NCI-H2107 treated with DMSO at 0.1 percent for 48 hours (cell line): ENCODE measurements around the gene CCDC146.
A peak's percentile ranks its signal among the peaks of the same experiment; 100 is the strongest.
"Not testable (repeated sequence)": the region's sequence is repeated elsewhere in the genome, so short reads cannot be mapped to it uniquely, and the experiment has no call there.

Source experiments
- DNase-seq: peaks from one replicate; lab custom pipeline; 2025; ENCODE audit not compliant: unreplicated experiment; lab: John Stamatoyannopoulos, UW

Gene CCDC146

DNA sequence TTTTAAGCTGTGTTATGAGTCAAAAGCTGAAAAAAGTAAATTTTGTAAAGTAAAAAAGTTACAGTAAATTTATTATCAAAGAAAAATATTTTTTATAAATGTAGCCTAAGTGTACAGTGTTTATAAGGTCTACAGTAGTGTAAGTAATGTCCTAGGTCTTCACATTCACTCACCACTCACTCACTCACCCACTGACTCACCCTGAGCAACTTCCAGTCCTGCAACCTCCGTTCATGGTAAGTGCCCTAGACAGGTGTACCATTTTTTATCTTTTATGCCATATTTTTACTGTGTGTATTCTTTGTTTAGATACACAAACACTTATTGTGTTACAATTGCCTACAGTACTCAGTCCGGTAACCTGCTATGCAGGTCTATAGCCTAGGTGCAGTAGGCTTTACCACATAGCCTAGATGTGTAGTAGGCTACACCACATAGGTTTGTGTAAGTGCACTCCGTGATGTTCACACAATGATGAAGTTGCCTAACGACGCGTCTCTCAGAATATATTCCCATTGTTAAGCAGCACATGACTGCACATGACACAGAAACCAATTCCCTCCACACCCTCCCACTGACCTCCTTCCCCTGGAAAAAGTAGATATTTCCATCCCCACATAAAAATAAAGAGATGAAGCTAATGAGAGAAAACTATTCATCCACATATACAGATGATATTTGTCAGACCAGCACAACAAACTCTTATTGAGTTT lies 122.0 kb downstream of the CCDC146 start:
- no peak for DNase-seq

DNA sequence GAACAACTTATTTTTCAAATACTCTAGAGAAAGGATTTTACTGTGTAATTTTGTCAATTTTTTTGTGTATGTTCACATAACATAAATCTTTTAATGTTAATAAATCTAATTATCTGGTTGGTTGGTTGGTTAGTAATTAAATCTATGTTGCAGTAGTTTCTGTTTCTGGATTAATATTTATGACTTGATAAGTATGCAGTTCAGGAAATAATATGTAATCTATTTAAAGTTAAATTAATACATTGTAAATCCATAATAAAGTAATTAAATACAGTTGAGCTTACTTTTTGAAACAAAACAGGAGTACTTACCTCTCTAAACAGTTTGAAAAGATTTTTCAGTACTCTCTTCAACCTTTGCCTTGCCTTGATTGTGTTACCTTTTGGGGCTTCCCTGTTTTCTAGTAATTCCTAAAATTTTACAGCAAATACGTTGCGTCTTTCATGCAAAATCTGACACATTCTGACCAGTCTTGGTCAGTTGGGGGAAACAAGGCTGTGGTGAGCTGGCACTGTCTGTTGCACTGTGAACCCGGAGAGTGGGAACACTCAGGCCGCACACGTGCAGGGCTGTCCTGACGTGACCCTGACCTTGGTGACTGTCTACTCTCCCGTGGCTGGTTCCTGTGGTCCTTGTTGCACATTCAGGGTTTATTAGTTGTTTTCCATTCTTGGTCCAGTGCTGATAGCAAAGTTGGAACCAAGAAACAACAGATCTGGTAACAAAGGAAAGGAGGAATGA lies 122.8 kb downstream of the CCDC146 start:
- DNase-seq: no peak

DNA sequence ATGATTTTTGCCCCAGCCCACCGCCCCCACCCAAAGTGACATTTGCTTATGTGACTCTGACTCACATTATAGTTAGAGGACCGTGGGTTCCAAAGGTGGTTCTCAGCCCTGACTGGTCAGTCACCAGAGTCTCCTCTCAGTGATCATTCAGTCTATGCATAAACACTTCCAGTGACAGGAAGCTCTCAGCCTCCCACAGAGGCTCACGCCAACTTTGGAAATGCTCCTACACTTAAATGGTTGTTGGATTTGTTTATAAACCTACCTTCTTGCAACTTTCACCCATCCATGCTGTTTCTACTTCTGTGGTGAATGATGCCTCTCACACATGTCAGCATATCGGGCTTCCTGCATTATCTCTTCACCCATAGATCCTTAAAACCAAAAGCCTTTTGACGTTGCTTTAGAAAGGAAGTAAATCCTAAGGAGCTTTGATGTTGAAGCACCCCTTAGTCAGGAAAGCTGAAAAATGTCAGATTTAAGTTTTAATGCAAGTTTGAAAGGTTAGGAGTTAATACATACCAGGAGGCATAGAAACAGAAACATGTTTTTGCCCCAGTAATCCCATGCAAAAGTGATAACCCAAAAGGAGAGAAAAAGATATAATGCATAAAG lies 123.7 kb downstream of the CCDC146 start:
- no peak for DNase-seq

- peak; percentile 60 for DNase-seq
Measured at GRCh38 chr7:77247206-77247850, 124.9 kb downstream of the CCDC146 start.

GRCh38 chr7:77248154-77248553 lies 125.7 kb downstream of the CCDC146 start:
- DNase-seq: no peak

DNA sequence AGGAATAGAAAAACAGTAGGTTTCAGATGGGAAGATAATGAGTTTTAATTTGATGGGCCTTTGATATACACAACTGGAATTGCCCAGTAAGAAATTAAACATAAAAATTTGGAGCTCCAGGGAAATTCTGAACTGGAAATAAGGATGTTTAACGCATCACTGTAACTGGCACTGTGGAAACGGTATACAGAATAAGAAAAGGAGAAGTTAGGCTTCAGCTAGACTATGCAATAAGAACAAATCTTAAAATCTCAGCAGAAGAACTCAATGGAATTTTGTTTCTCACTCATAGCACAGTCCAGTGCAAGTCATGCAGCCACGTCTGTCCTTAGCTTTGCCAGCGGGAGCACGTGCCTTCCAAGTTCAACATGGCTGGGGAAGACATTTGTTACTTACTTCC lies 130.1 kb downstream of the CCDC146 start:
- DNase-seq: no peak

- no peak for DNase-seq
Measured at GRCh38 chr7:77253151-77253550, 130.7 kb downstream of the CCDC146 start.

DNA sequence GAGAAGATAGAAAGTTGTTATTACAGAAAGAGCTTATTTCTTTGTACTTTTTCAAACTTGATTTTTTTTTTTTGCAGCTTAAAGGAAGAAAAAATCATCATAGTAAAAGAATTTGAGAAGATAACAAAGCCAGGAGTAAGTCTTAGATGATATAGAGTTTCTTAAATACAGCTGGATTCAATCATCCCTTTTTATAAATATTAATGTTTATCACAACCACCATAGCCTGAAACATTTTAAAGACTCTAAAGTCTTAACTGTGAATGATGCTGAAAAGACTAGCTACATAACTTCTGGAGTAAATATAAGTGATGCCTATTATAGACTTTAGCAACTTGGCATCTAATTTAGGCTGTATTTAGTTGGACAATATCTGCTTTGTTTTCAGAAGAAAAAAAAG lies 132.0 kb downstream of the CCDC146 start:
- DNase-seq: no peak

- no peak for DNase-seq
Measured at GRCh38 chr7:77254915-77255314, 132.5 kb downstream of the CCDC146 start.

DNA sequence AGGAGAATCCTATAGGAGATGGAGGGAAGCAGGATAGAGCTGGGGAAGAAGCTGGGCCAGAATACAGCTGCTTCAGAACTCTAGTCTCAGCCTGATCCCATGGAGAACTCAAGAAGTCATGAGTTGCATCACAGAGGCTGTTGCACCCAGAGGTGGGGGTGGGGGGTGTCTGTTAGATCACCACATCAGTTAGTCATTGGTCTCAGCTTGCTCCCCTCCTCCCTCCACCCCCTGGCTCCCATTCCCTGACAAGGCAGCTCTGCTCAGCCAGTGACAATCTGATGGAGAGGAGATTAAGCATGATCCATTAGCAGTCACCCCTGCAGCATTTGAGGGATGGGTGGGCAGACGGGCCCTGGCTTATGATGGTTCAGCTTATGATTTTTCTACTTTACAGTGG lies 135.6 kb downstream of the CCDC146 start:
- DNase-seq: no peak

GRCh38 chr7:77258593-77258992 lies 136.2 kb downstream of the CCDC146 start:
- peak; percentile 65 for DNase-seq

- DNase-seq: no peak
Measured at GRCh38 chr7:77262316-77262715, 139.9 kb downstream of the CCDC146 start.

GRCh38 chr7:77265666-77266065 lies 143.3 kb downstream of the CCDC146 start:
- DNase-seq: no peak

DNA sequence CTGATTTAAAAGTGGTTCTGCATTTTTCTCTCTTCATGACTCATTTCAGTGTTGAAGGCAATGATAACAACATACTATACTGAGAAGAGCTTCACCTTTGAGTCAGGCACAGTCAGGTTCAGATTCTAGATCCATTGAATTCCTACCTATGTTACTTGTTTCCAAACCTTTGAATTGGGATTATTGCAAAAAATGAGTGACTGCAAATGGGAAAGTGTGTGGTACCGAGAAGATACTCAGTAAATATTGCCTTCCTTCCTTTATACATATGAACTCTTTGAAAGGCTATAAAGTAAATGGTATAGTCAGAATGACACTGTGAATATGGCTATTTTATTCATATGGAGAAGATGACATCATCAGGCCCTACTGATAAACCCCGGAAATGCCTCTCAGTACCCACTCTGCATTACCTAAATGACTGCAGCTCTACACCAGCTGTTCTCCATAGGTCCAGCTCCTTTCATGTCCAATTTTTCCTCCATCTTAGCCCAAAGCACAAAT lies 143.9 kb downstream of the CCDC146 start:
- DNase-seq: no peak

DNA sequence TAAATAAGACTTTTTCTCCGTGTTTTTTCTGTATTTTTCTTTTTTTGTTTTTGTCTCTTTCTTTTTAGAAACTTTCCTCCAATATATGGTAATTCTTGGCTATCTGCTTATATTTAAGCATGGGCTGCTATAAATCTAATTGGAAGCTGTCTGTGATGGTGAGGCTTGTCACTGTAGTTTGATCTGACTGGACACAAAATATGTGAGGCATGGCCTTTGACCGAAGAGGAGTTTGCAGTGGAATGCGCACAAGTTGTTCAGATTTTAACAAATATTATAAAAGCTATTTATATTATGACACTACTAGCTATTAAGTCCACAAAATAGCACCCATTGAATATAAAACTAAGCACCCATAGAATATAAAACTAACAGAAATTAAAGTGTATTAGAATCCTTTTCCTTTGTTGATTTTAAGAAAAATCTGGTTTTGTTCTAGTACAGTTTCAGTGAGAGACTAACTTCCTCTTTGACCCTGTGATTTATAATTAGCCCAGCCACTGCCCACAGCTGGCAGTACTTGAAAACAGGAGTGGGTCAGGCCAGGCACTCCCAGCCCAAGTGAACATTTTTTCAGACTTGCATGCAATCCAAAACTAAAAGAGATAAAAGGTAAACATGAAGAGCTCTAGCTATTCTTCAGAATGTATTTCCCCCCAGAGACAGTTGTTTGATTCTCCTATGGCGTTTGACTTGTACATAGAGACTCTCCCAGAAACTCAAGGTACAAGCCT lies 147.1 kb downstream of the CCDC146 start:
- DNase-seq: no peak

DNA sequence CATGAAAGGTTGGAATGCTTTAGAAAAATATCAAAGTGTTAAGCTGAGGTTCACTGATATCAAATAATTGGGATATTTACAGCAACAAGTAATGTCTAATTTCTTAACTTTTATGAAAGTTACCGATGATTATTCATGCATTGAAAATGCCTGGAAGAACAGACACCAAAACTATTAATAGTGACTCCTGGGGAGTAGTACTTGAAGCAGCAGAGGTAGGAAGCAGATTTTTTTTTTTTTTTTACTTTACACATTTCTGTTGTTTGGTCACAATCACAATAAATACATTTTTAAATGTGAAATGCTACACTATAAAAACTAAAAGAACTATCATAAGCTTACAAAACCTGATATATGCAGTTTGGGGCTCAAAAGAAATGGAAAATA lies 147.7 kb downstream of the CCDC146 start:
- no peak for DNase-seq

- DNase-seq: no peak
Measured at GRCh38 chr7:77271766-77272165, 149.4 kb downstream of the CCDC146 start.

DNA sequence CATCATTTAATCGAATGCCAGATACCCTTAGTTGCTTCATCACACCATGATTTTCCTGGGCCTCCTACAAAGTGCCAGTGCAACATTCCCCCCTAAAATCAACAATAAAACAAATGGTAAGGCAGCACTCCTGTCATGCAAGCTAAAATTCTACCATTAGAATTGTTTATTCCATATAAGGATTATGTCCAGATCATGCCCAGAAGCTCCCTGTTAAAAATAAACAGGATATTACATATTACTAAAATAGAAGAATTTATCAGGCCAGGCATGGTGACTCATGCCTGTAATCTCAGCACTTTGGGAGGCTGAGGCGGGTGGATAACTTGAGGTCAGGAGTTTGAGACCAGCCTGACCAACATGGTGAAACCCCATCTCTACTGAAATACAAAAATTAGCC lies 153.2 kb downstream of the CCDC146 start:
- DNase-seq: not testable (repeated sequence)

GRCh38 chr7:77276120-77276519 lies 153.7 kb downstream of the CCDC146 start:
- DNase-seq: no peak

GRCh38 chr7:77281780-77282478 lies 159.5 kb downstream of the CCDC146 start:
- no peak for DNase-seq
